Testis (tissue), 2 donors: ENCODE results near the gene DAZAP2.

Experiments used
- CTCF ChIP-seq, 3 experiments: fragments of 450-650 bp in 2 of 3; fragments of 200-600 bp in 1 of 3; sonication (generic) in 1 of 3; IDR thresholded peaks; one replicate each; pipeline ENCODE4 v1.5.1; 2016 to 2019; ENCODE audit warnings: antibody characterized with exemption in 3 of 3, mild to moderate bottlenecking in 2 of 3, moderate library complexity in 1 of 3
- POLR2A ChIP-seq: fragments of 450-650 bp; IDR thresholded peaks from one replicate; pipeline ENCODE4 v1.6.1; 2017; ENCODE audit warnings: antibody characterized with exemption, mild to moderate bottlenecking, moderate library complexity

- TF ChIP-seq CTCF (IDR thresholded peaks at IDR 0.05) = no peak
- TF ChIP-seq POLR2A = no peak
Observed at GRCh38 chr12:51234530-51234929, 4.1 kb upstream of the DAZAP2 start.
